Epithelial cell of proximal tubule (primary cell): ENCODE measurements around the gene PPP1R12A. TPM values are rescaled to one million over a fixed set of nuclear protein-coding genes. Genes with fewer than 3 reads are reported as not detected.

Experiments used
- DNase-seq: peaks from one replicate; pipeline ENCODE4 v3.0.0-alpha.2; 2011; ENCODE audit warnings: low read depth
- H3K4me3 ChIP-seq: 2 replicates; pipeline ENCODE4 v1.5.1; 2011; ENCODE audit warnings: low read depth, mild to moderate bottlenecking, low read length
- total RNA-seq: library from RNA; depleted of rRNA; stranded (reverse); fragments of >200 nt; gene quantifications from 2 replicates; pipeline ENCODE4 v1.2.3, GENCODE V29; 2015
- TF ChIP-seq, protein P1 (sequence below): conservative IDR thresholded peaks from 2 replicates; pipeline ENCODE4 v1.5.1; 2012; ENCODE audit warnings: low read depth, mild to moderate bottlenecking, low read length

Gene PPP1R12A
- total RNA-seq, 1 donor from 2014 or later: 66.0 TPM

DNA sequence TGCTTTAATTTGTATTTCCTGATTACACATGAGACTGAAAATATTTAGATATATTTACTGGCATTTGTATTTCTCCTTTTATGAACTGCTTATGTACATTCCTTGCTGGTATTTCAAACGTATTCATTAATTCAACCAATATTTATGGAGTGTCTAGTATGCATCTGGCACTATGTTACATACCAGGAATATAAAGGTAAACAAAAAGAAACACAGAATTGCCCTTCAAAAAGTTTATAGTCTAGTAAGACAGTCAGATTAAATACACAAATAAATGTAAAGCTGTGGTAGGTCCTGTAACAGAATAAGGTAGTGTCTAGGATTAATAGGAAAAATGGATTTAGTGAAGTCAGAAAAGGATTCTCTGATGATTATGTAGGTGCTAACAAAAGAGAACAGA, 87.5 kb downstream of the PPP1R12A start:
- TF ChIP-seq, protein P1, sequence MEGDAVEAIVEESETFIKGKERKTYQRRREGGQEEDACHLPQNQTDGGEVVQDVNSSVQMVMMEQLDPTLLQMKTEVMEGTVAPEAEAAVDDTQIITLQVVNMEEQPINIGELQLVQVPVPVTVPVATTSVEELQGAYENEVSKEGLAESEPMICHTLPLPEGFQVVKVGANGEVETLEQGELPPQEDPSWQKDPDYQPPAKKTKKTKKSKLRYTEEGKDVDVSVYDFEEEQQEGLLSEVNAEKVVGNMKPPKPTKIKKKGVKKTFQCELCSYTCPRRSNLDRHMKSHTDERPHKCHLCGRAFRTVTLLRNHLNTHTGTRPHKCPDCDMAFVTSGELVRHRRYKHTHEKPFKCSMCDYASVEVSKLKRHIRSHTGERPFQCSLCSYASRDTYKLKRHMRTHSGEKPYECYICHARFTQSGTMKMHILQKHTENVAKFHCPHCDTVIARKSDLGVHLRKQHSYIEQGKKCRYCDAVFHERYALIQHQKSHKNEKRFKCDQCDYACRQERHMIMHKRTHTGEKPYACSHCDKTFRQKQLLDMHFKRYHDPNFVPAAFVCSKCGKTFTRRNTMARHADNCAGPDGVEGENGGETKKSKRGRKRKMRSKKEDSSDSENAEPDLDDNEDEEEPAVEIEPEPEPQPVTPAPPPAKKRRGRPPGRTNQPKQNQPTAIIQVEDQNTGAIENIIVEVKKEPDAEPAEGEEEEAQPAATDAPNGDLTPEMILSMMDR: no peak
- DNase-seq: no peak
- H3K4me3 ChIP-seq: no peak overlapping the region

DNA sequence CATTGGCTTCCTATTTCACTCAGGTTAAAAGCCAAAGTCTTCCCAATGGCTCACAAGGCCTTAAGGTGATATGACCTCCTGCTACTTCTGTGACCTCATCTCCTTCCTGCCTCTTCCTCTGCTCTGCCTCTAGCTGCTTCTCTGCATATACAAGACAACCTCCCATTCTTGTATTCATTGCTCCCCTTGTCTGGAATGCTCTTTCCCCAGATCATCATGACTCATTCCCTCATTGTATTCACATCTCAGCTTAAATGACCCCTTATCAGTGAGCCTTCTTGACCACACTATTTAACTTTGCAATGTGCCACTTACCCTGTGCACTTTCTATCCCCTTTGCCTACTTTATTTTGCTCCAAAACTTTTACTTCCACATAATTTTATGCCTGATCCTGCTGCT, 90.2 kb downstream of the PPP1R12A start:
- no peak overlapping the region for H3K4me3 ChIP-seq
- TF ChIP-seq, protein P1: no peak
- peak; percentile 52 for DNase-seq

DNA sequence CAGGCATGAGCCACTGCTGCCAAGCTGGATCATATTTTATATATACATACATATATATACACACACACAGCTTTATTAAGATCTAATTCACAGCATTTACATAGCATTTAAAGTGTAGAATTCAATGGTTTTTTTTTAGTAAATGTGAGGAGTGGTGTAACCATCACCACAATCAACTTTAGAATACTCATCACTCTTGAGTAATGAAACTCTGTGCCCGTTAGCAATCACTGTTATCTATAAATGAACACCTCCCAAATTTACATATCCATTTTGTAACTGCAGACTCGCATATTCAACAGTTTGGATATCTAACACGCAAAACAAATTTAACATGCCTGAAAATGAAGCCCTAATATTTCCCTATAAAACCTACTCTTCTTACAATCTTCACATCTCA, 90.9 kb downstream of the PPP1R12A start:
- TF ChIP-seq, protein P1: no peak
- no peak for DNase-seq
- H3K4me3 ChIP-seq: no peak overlapping the region

DNA sequence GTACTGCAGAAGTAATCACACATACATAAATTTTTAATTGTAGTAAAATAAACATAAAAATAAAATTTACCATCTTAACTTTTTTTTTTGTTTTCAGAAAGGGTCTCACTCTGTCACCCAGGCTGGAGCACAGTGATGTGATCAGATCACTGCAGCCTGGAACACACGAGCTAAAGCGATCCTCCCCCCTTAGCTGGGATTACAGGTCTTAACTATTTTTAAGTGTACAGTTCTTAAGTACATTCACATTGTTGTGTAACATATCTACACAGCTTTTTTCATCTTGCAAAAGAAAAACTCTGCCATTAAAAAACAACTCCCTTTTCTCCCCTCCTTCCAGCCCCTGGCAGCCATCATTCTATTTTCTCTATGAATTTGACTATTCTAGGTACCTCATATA, 92.3 kb downstream of the PPP1R12A start:
- no peak overlapping the region for H3K4me3 ChIP-seq
- no peak for DNase-seq
- TF ChIP-seq, protein P1: no peak

DNA sequence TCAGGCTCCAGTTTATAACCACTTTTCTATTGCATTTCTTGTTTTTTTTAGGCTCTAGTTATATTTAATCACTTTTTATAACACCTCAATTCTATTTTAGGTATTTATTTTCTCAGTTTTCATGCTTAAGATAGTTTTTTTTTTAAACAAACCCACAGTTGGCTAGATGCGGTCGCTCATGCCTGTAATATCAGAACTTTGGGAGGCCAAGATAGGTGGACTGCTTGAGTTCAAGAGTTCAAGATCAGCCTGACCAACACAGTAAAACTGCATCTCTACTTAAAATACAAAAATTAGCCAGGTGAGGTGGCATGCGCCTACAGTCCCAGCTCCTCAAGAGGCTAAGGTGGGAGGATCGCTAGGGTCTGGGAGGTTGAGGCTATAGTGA, 93.0 kb downstream of the PPP1R12A start:
- no peak overlapping the region for H3K4me3 ChIP-seq
- no peak for DNase-seq
- TF ChIP-seq, protein P1: no peak

DNA sequence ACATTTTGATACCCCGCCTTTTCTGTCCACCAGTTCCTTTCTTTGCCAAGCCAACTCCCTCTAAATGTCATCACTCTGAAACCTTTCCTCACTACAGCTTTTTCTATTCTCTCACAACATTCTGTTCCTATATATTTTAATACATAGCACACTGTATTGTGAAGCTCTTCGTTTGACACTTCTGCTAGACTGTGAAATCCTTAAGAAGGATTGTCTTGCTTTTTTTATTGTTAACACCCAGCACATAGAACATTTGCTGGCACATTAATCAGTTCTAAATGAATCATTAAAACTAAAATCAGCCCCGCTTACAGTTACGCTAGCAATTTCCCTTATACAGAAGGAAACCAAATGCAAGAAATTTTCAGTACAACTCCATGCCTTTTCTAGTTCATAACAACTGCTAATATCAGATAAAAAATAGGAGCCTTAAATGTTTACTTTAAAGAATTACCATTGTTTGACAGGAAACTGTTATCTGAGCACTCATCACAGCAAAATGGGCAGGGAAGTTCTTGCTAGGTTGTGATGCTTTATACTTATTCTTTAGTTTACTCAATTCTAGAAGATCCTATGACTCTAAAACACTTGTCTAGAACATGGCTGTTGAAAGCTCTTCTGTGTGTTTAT, 93.5 kb downstream of the PPP1R12A start:
- no peak overlapping the region for H3K4me3 ChIP-seq
- no peak for DNase-seq
- TF ChIP-seq, protein P1: no peak

DNA sequence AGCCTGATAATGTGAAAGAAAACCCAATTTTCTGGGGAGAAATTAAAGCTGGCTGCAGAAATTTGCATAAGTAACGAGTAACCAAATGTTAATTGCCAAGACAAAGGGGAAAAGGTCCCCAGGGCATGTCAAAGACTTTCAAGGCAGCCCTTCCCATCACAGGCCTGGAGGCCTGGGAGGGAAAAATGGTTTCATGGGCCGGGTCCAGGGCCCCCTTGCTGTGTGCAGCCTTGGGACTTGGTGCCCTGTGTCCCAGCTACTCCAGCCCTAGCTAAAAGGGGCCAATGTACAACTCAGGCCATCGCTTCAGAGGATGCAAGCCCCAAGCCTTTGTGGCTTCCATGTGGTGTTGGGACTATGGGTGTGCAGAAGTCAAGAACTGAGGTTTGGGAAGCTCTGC, 96.5 kb downstream of the PPP1R12A start:
- TF ChIP-seq, protein P1: no peak
- DNase-seq: no peak

More for the DNA sequence above, 96.5 kb downstream of the PPP1R12A start:
- no peak overlapping the region for H3K4me3 ChIP-seq
